Measurements from ENCODE around the gene MLX.
A peak's percentile ranks its signal among the peaks of the same experiment; 100 is the strongest.

MLX gene

GRCh38 chr17:42579794-42580551 lies 13.1 kb downstream of the MLX start:
- H2BK120ac ChIP-seq (ENCODE audit: low read depth, low read length) = no peak overlapping the region
- H3K4ac ChIP-seq (ENCODE audit: low read depth in 1 of 2, low read length in 2 of 2) = no peak overlapping the region
- no peaks in the 10 kb centered on the region for H3K9me3 ChIP-seq (ENCODE audit: control insufficient read depth, low read length)
- H2AFZ ChIP-seq (ENCODE audit: low read depth, low read length) = no peak overlapping the region
- no peak overlapping the region for H3K23ac ChIP-seq (ENCODE audit: low read length in 2 of 2)
- 69% methylated on average over 2 of the region's 2 CpGs for WGBS
- peaks cover 21% of the 10 kb centered on the region for H3K79me1 ChIP-seq (replicated peaks; ENCODE audit: low read length, poor library complexity, severe bottlenecking)
- no peak overlapping the region for H4K8ac ChIP-seq (ENCODE audit: low read length)
- H3K36me3 ChIP-seq (ENCODE audit: control insufficient read depth in 1 of 2, insufficient read depth in 2 of 2, low read depth in 1 of 2, low read length in 2 of 2) = peaks cover 45 to 65% of the 10 kb centered on the region in 2 experiments
- peak overlapping the region; percentile 10 for H3K9ac ChIP-seq (ENCODE audit: low read length)
- no peak overlapping the region for H3K4me2 ChIP-seq (ENCODE audit: low read length, poor library complexity, severe bottlenecking)
- no peak overlapping the region for H3K18ac ChIP-seq (ENCODE audit: low read depth in 1 of 2, low read length in 2 of 2)
- H3K27me3 ChIP-seq (ENCODE audit: control insufficient read depth in 1 of 2, insufficient read depth in 1 of 2, low read length in 2 of 2) = no peaks in the 10 kb centered on the region
- H3K4me1 ChIP-seq (ENCODE audit: control insufficient read depth, insufficient read depth, low read depth, low read length) = peaks cover 5% of the 10 kb centered on the region
- no peak overlapping the region for H4K91ac ChIP-seq (ENCODE audit: low read length)
- no peak overlapping the region for H2AK5ac ChIP-seq (ENCODE audit: low read length, severe bottlenecking)
- H3K4me3 ChIP-seq (ENCODE audit: insufficient read depth in 1 of 2, low read depth in 1 of 2, low read length in 2 of 2) = no peak overlapping the region
- no peak overlapping the region for H3K14ac ChIP-seq (ENCODE audit: low read length in 2 of 2)
- H2BK15ac ChIP-seq (ENCODE audit: low read depth, poor library complexity, severe bottlenecking) = no peak overlapping the region
- no peak overlapping the region for H2BK5ac ChIP-seq (ENCODE audit: low read depth, low read length, poor library complexity, severe bottlenecking)
- H3K27ac ChIP-seq (ENCODE audit: low read length, poor library complexity, severe bottlenecking) = no peak overlapping the region
- no peak overlapping the region for H2BK12ac ChIP-seq (ENCODE audit: low read length in 2 of 2)
- no peak for DNase-seq

DNA sequence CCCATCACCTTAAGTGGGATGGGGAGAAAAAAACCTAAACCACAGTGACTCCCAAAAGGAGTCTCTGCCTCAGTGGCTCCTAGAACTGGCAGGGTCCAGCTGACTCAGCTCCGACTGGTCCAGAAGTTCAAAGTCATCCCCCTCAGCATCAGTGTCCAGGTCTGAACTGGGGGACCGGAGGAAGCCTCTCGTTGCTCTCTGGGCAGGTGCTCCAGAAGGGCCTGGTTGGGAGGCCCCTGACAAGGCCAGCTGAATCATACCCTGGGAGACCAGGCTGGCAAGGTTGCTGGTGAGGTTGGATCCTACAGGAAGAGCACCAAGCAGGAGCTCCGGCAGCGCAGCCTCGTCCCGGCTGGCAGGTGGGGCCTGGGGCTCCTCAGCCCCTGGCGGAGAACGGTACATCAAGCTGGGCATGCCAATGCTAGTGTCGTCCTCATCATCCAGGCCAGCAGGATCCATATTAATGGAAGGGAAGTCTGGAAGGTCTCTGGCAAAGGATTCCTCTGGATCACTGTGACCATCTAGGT lies 14.9 kb downstream of the MLX start:
- no peak overlapping the region for H2AK5ac ChIP-seq (ENCODE audit: low read length, severe bottlenecking)
- peaks cover 5% of the 10 kb centered on the region for H3K4me1 ChIP-seq (ENCODE audit: control insufficient read depth, insufficient read depth, low read depth, low read length)
- no peak overlapping the region for H2BK15ac ChIP-seq (ENCODE audit: low read depth, poor library complexity, severe bottlenecking)
- no peak for DNase-seq
- H4K8ac ChIP-seq (ENCODE audit: low read length) = no peak overlapping the region
- H3K4me2 ChIP-seq (ENCODE audit: low read length, poor library complexity, severe bottlenecking) = no peak overlapping the region
- H3K9ac ChIP-seq (ENCODE audit: low read length) = no peak overlapping the region
- H3K18ac ChIP-seq (ENCODE audit: low read depth in 1 of 2, low read length in 2 of 2) = no peak overlapping the region
- H2BK12ac ChIP-seq (ENCODE audit: low read length in 2 of 2) = no peak overlapping the region
- no peaks in the 10 kb centered on the region for H3K27me3 ChIP-seq (ENCODE audit: control insufficient read depth in 1 of 2, insufficient read depth in 1 of 2, low read length in 2 of 2)
- peaks cover 54 to 78% of the 10 kb centered on the region in 2 experiments for H3K36me3 ChIP-seq (ENCODE audit: control insufficient read depth in 1 of 2, insufficient read depth in 2 of 2, low read depth in 1 of 2, low read length in 2 of 2)
- H3K4ac ChIP-seq (ENCODE audit: low read depth in 1 of 2, low read length in 2 of 2) = no peak overlapping the region
- H2BK5ac ChIP-seq (ENCODE audit: low read depth, low read length, poor library complexity, severe bottlenecking) = no peak overlapping the region
- WGBS = 94% methylated on average over 9 of the region's 10 CpGs
- no peak overlapping the region for H3K27ac ChIP-seq (ENCODE audit: low read length, poor library complexity, severe bottlenecking)
- H2AFZ ChIP-seq (ENCODE audit: low read depth, low read length) = no peak overlapping the region
- no peak overlapping the region for H3K14ac ChIP-seq (ENCODE audit: low read length in 2 of 2)
- H3K79me1 ChIP-seq (replicated peaks; ENCODE audit: low read length, poor library complexity, severe bottlenecking) = peaks cover 28% of the 10 kb centered on the region
- no peak overlapping the region for H3K4me3 ChIP-seq (ENCODE audit: insufficient read depth in 1 of 2, low read depth in 1 of 2, low read length in 2 of 2)
- H3K23ac ChIP-seq (ENCODE audit: low read length in 2 of 2) = no peak overlapping the region
- H3K9me3 ChIP-seq (ENCODE audit: control insufficient read depth, low read length) = no peaks in the 10 kb centered on the region
- H2BK120ac ChIP-seq (ENCODE audit: low read depth, low read length) = no peak overlapping the region
- no peak overlapping the region for H4K91ac ChIP-seq (ENCODE audit: low read length)

- Histone ChIP-seq H2AFZ (ENCODE audit: low read depth, low read length) (no peak overlapping the region), H2AK5ac (ENCODE audit: low read length, severe bottlenecking) (no peak overlapping the region), H2BK5ac (ENCODE audit: low read depth, low read length, poor library complexity, severe bottlenecking) (no peak overlapping the region), H4K8ac (ENCODE audit: low read length) (no peak overlapping the region), H3K23ac (ENCODE audit: low read length in 2 of 2) (no peak overlapping the region), H3K27me3 (ENCODE audit: control insufficient read depth in 1 of 2, insufficient read depth in 1 of 2, low read length in 2 of 2) (no peaks in the 10 kb centered on the region), H3K4me3 (ENCODE audit: insufficient read depth in 1 of 2, low read depth in 1 of 2, low read length in 2 of 2) (no peak overlapping the region), H3K9me3 (ENCODE audit: control insufficient read depth, low read length) (no peaks in the 10 kb centered on the region), H4K91ac (ENCODE audit: low read length) (no peak overlapping the region), H3K4me1 (ENCODE audit: control insufficient read depth, insufficient read depth, low read depth, low read length) (no peaks in the 10 kb centered on the region), H2BK15ac (ENCODE audit: low read depth, poor library complexity, severe bottlenecking) (no peak overlapping the region), H2BK120ac (ENCODE audit: low read depth, low read length) (no peak overlapping the region), H3K27ac (ENCODE audit: low read length, poor library complexity, severe bottlenecking) (no peak overlapping the region), H3K4me2 (ENCODE audit: low read length, poor library complexity, severe bottlenecking) (no peak overlapping the region), H3K79me1 (replicated peaks; ENCODE audit: low read length, poor library complexity, severe bottlenecking) (peaks cover 29% of the 10 kb centered on the region), H3K18ac (ENCODE audit: low read depth in 1 of 2, low read length in 2 of 2) (no peak overlapping the region), H2BK12ac (ENCODE audit: low read length in 2 of 2) (no peak overlapping the region), H3K4ac (ENCODE audit: low read depth in 1 of 2, low read length in 2 of 2) (no peak overlapping the region), H3K14ac (ENCODE audit: low read length in 2 of 2) (no peak overlapping the region), H3K36me3 (ENCODE audit: control insufficient read depth in 1 of 2, insufficient read depth in 2 of 2, low read depth in 1 of 2, low read length in 2 of 2) (peaks cover 64 to 96% of the 10 kb centered on the region in 2 experiments), H3K9ac (ENCODE audit: low read length) (no peak overlapping the region)
- WGBS = 97% methylated on average over 8 of the region's 9 CpGs
- DNase-seq = no peak
Observed at GRCh38 chr17:42584880-42585279, 18.0 kb downstream of the MLX start.

DNA sequence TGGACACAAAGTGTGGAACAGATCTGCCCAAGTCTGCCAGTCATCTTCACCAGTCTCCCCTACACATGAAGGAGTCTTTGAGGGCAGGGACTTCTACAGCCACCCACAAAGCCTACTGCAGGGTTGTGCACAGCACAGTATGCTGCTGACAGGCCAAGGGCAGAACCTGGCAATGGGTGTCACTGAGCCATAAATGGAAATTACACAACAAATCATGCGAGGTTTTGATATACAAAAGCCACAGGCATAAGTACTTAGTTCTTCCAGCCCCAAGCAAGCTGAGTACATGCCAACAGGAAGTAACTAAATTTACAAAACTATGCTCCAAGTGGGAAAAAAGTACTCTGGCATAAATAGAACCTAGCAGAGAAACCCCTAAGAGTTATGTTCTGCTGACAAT lies 18.5 kb downstream of the MLX start:
- Histone ChIP-seq H2BK15ac (ENCODE audit: low read depth, poor library complexity, severe bottlenecking) (no peak overlapping the region), H2AFZ (ENCODE audit: low read depth, low read length) (no peak overlapping the region), H4K8ac (ENCODE audit: low read length) (no peak overlapping the region), H3K79me1 (replicated peaks; ENCODE audit: low read length, poor library complexity, severe bottlenecking) (peaks cover 28% of the 10 kb centered on the region), H3K9ac (ENCODE audit: low read length) (no peak overlapping the region), H3K4ac (ENCODE audit: low read depth in 1 of 2, low read length in 2 of 2) (no peak overlapping the region), H3K18ac (ENCODE audit: low read depth in 1 of 2, low read length in 2 of 2) (no peak overlapping the region), H3K27ac (ENCODE audit: low read length, poor library complexity, severe bottlenecking) (no peak overlapping the region), H2AK5ac (ENCODE audit: low read length, severe bottlenecking) (no peak overlapping the region), H3K23ac (ENCODE audit: low read length in 2 of 2) (no peak overlapping the region), H3K9me3 (ENCODE audit: control insufficient read depth, low read length) (no peaks in the 10 kb centered on the region), H3K36me3 (ENCODE audit: control insufficient read depth in 1 of 2, insufficient read depth in 2 of 2, low read depth in 1 of 2, low read length in 2 of 2) (peaks cover 66 to 96% of the 10 kb centered on the region in 2 experiments), H2BK5ac (ENCODE audit: low read depth, low read length, poor library complexity, severe bottlenecking) (no peak overlapping the region), H3K14ac (ENCODE audit: low read length in 2 of 2) (no peak overlapping the region), H2BK120ac (ENCODE audit: low read depth, low read length) (no peak overlapping the region), H4K91ac (ENCODE audit: low read length) (no peak overlapping the region), H2BK12ac (ENCODE audit: low read length in 2 of 2) (no peak overlapping the region), H3K27me3 (ENCODE audit: control insufficient read depth in 1 of 2, insufficient read depth in 1 of 2, low read length in 2 of 2) (no peaks in the 10 kb centered on the region), H3K4me2 (ENCODE audit: low read length, poor library complexity, severe bottlenecking) (no peak overlapping the region), H3K4me1 (ENCODE audit: control insufficient read depth, insufficient read depth, low read depth, low read length) (no peaks in the 10 kb centered on the region), H3K4me3 (ENCODE audit: insufficient read depth in 1 of 2, low read depth in 1 of 2, low read length in 2 of 2) (no peak overlapping the region)
- peak; percentile 25 for DNase-seq
- 75% methylated on average over 1 of the region's 1 CpG for WGBS
